Measurements from ENCODE around the gene KRT15. TPM values are rescaled to one million over a fixed set of nuclear protein-coding genes. Genes with fewer than 3 reads are reported as not detected.

KRT15 gene
- total and polyA plus RNA-seq, 4 donors = 0.14 TPM; not detected in 3

GRCh38 chr17:41483531-41483930 is 35.2 kb downstream of the KRT15 start:
- no peak overlapping the region for H3K4me3 ChIP-seq (ENCODE audit: low read depth in 1 of 3, low read length in 3 of 3)

GRCh38 chr17:41481036-41481435 is 37.7 kb downstream of the KRT15 start, which contains the start of gene KRT35:
TSS of gene KRT35 (minus strand) at chr17:41481151. CDS start at chr17:41481097, 54 bp downstream.
- TF ChIP-seq JUND (IDR thresholded peaks at IDR 0.05) (no peak), RAD21 (IDR thresholded peaks at IDR 0.05) (no peak), NR2F2 (IDR thresholded peaks at IDR 0.05) (no peak), FOXA2 (IDR thresholded peaks at IDR 0.05) (no peak), RXRA (IDR thresholded peaks at IDR 0.05) (no peak), SP1 (IDR thresholded peaks at IDR 0.05) (no peak), HNF4A (conservative IDR thresholded peaks at IDR 0.05) (no peak), CTCF (IDR thresholded peaks at IDR 0.05; ENCODE audit: low read depth, low read length, missing input control) (no peak), HNF4G (IDR thresholded peaks at IDR 0.05) (no peak), YY1 (IDR thresholded peaks at IDR 0.05) (no peak), FOXA1 (IDR thresholded peaks at IDR 0.05) (no peak), TAF1 (conservative IDR thresholded peaks at IDR 0.05) (no peak), EGR1 (IDR thresholded peaks at IDR 0.05; ENCODE audit: low read depth in 2 of 2) (no peak), ZBTB33 (IDR thresholded peaks at IDR 0.05) (no peak), GABPA (IDR thresholded peaks at IDR 0.05 in 1 of 2, conservative IDR thresholded peaks at IDR 0.05 in 1 of 2) (no peak)
- TF ChIP-seq, protein P1, sequence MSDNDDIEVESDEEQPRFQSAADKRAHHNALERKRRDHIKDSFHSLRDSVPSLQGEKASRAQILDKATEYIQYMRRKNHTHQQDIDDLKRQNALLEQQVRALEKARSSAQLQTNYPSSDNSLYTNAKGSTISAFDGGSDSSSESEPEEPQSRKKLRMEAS (IDR thresholded peaks at IDR 0.05) = no peak
- TF ChIP-seq, protein P2, sequence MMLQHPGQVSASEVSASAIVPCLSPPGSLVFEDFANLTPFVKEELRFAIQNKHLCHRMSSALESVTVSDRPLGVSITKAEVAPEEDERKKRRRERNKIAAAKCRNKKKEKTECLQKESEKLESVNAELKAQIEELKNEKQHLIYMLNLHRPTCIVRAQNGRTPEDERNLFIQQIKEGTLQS (IDR thresholded peaks at IDR 0.05) = no peak
- TF ChIP-seq, protein P3, sequence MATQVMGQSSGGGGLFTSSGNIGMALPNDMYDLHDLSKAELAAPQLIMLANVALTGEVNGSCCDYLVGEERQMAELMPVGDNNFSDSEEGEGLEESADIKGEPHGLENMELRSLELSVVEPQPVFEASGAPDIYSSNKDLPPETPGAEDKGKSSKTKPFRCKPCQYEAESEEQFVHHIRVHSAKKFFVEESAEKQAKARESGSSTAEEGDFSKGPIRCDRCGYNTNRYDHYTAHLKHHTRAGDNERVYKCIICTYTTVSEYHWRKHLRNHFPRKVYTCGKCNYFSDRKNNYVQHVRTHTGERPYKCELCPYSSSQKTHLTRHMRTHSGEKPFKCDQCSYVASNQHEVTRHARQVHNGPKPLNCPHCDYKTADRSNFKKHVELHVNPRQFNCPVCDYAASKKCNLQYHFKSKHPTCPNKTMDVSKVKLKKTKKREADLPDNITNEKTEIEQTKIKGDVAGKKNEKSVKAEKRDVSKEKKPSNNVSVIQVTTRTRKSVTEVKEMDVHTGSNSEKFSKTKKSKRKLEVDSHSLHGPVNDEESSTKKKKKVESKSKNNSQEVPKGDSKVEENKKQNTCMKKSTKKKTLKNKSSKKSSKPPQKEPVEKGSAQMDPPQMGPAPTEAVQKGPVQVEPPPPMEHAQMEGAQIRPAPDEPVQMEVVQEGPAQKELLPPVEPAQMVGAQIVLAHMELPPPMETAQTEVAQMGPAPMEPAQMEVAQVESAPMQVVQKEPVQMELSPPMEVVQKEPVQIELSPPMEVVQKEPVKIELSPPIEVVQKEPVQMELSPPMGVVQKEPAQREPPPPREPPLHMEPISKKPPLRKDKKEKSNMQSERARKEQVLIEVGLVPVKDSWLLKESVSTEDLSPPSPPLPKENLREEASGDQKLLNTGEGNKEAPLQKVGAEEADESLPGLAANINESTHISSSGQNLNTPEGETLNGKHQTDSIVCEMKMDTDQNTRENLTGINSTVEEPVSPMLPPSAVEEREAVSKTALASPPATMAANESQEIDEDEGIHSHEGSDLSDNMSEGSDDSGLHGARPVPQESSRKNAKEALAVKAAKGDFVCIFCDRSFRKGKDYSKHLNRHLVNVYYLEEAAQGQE (IDR thresholded peaks at IDR 0.05) = no peak
- no peak within 1 kb of the TSS for H3K4me3 ChIP-seq (ENCODE audit: low read depth in 1 of 3, low read length in 3 of 3)
- no peak within 1 kb of the TSS for H3K27ac ChIP-seq (ENCODE audit: low read depth in 1 of 2, low read length in 2 of 2)
- H3K4me1 ChIP-seq (ENCODE audit: control insufficient read depth in 4 of 4, insufficient read depth in 4 of 4, low read length in 3 of 4) = no peaks in the 10 kb centered on the region
- no peak for DNase-seq (ENCODE audit: low spot score)
- no peaks in the 10 kb centered on the region for H3K27me3 ChIP-seq (ENCODE audit: control insufficient read depth in 4 of 4, insufficient read depth in 4 of 4, low read length in 3 of 4)
- H3K36me3 ChIP-seq (ENCODE audit: control insufficient read depth in 4 of 4, insufficient read depth in 3 of 4, low read depth in 1 of 4, low read length in 3 of 4) = no peaks in the 10 kb centered on the region
- no peak within 1 kb of the TSS for H3K9ac ChIP-seq (ENCODE audit: low read depth in 1 of 2, low read length in 2 of 2)
- no peaks in the 10 kb centered on the region for H3K9me3 ChIP-seq (ENCODE audit: control insufficient read depth in 4 of 4, low read length in 3 of 4)
- WGBS = over 99% methylated on average over 2 of the region's 2 CpGs

More at GRCh38 chr17:41483531-41483930, 35.2 kb downstream of the KRT15 start:
- no peaks in the 10 kb centered on the region for H3K4me1 ChIP-seq (ENCODE audit: control insufficient read depth in 4 of 4, insufficient read depth in 4 of 4, low read length in 3 of 4)
- H3K27ac ChIP-seq (ENCODE audit: low read depth in 1 of 2, low read length in 2 of 2) = no peak overlapping the region
- H3K9ac ChIP-seq (ENCODE audit: low read depth in 1 of 2, low read length in 2 of 2) = no peak overlapping the region
- DNase-seq (ENCODE audit: low spot score) = no peak
- no peaks in the 10 kb centered on the region for H3K36me3 ChIP-seq (ENCODE audit: control insufficient read depth in 4 of 4, insufficient read depth in 3 of 4, low read depth in 1 of 4, low read length in 3 of 4)
- 72% methylated on average over 9 of the region's 9 CpGs for WGBS
- no peaks in the 10 kb centered on the region for H3K27me3 ChIP-seq (ENCODE audit: control insufficient read depth in 4 of 4, insufficient read depth in 4 of 4, low read length in 3 of 4)
- H3K9me3 ChIP-seq (ENCODE audit: control insufficient read depth in 4 of 4, low read length in 3 of 4) = no peaks in the 10 kb centered on the region
- no peak for TF ChIP-seq RAD21 (IDR thresholded peaks at IDR 0.05)
- TF ChIP-seq FOXA2 (IDR thresholded peaks at IDR 0.05) = no peak
